ENCODE data around the gene PHAF1. TPM values are rescaled to one million over a fixed set of nuclear protein-coding genes. Genes with fewer than 3 reads are reported as not detected.
A peak's percentile ranks its signal among the peaks of the same experiment; 100 is the strongest.

PHAF1 gene
- polyA plus RNA-seq, 1 donor, result 14.3 TPM

GRCh38 chr16:67154578-67155294, 45.0 kb downstream of the PHAF1 start:
- no CpG with 5 or more reads among the region's 61 CpGs for WGBS (ENCODE audit: insufficient coverage, low lambda C conversion rate)
- Histone ChIP-seq H3K9me3 (ENCODE audit: control insufficient read depth, low read depth, low read length) (peaks cover 5% of the 10 kb centered on the region), H3K36me3 (ENCODE audit: control insufficient read depth, insufficient read depth, low read length) (no peaks in the 10 kb centered on the region), H3K27ac (ENCODE audit: low read length) (no peak overlapping the region), H3K4me3 (ENCODE audit: low read length) (no peak overlapping the region), H3K4me1 (ENCODE audit: control insufficient read depth, insufficient read depth, low read length) (peaks cover 23% of the 10 kb centered on the region), H3K27me3 (ENCODE audit: control insufficient read depth, insufficient read depth, low read length) (peaks cover 80% of the 10 kb centered on the region)
- no peak for DNase-seq

GRCh38 chr16:67155295-67156142, 45.8 kb downstream of the PHAF1 start:
- Histone ChIP-seq H3K4me3 (ENCODE audit: low read length) (no peak overlapping the region), H3K36me3 (ENCODE audit: control insufficient read depth, insufficient read depth, low read length) (no peaks in the 10 kb centered on the region), H3K4me1 (ENCODE audit: control insufficient read depth, insufficient read depth, low read length) (peaks cover 23% of the 10 kb centered on the region), H3K27ac (ENCODE audit: low read length) (no peak overlapping the region), H3K27me3 (ENCODE audit: control insufficient read depth, insufficient read depth, low read length) (peaks cover 79% of the 10 kb centered on the region), H3K9me3 (ENCODE audit: control insufficient read depth, low read depth, low read length) (peaks cover 4% of the 10 kb centered on the region)
- no CpG with 5 or more reads among the region's 74 CpGs for WGBS (ENCODE audit: insufficient coverage, low lambda C conversion rate)
- peak; percentile 71 to 73 for DNase-seq

- DNase-seq, result peak in 1 of 2 donors; percentile 40
- Histone ChIP-seq H3K36me3 (ENCODE audit: control insufficient read depth, insufficient read depth, low read length) (no peaks in the 10 kb centered on the region), H3K27ac (ENCODE audit: low read length) (no peak overlapping the region), H3K4me3 (ENCODE audit: low read length) (no peak overlapping the region), H3K27me3 (ENCODE audit: control insufficient read depth, insufficient read depth, low read length) (peaks cover 78% of the 10 kb centered on the region), H3K9me3 (ENCODE audit: control insufficient read depth, low read depth, low read length) (peaks cover 4% of the 10 kb centered on the region), H3K4me1 (ENCODE audit: control insufficient read depth, insufficient read depth, low read length) (peaks cover 23% of the 10 kb centered on the region)
- 0% methylated on average over 3 of the region's 15 CpGs for WGBS (ENCODE audit: insufficient coverage, low lambda C conversion rate)
Measured at GRCh38 chr16:67156143-67156844, 46.6 kb downstream of the PHAF1 start.

DNA sequence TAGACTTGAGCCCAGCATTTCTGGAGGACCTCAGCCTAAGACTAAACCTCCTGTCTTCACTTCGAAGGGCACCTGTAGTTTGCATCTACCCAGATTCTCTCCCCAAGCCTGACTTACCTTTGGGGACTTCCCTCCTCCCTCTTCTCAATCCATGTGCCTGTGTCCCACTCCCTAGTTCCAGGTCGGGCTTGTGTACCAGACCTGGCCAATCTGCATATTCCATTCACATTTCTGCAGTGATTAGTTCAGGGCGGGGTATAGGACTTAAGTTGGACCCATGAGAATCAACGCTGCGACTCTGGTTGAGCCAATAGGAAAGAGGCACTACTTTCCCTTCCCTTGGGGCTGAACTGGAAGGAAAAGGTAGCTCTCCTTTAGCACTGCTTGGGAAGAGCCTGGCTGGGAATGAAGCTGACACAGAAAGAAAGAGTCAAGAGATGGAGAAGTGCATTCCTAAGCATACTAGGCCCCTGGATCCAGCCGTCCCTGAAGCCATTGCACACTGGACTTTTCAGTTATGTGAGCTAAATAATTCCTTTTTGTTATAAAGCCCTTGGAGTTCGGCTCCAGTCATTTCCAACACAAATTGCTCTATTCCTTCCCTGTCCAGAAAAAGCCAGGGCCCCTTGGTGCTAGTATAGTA, 47.5 kb downstream of the PHAF1 start:
- Histone ChIP-seq H3K4me3 (ENCODE audit: low read length) (no peak overlapping the region), H3K9me3 (ENCODE audit: control insufficient read depth, low read depth, low read length) (peaks cover 7% of the 10 kb centered on the region), H3K36me3 (ENCODE audit: control insufficient read depth, insufficient read depth, low read length) (no peaks in the 10 kb centered on the region), H3K4me1 (ENCODE audit: control insufficient read depth, insufficient read depth, low read length) (peaks cover 29% of the 10 kb centered on the region), H3K27me3 (ENCODE audit: control insufficient read depth, insufficient read depth, low read length) (peaks cover 79% of the 10 kb centered on the region), H3K27ac (ENCODE audit: low read length) (no peak overlapping the region)
- DNase-seq, result no peak
- WGBS (ENCODE audit: insufficient coverage, low lambda C conversion rate), result no CpG with 5 or more reads among the region's 7 CpGs

DNA sequence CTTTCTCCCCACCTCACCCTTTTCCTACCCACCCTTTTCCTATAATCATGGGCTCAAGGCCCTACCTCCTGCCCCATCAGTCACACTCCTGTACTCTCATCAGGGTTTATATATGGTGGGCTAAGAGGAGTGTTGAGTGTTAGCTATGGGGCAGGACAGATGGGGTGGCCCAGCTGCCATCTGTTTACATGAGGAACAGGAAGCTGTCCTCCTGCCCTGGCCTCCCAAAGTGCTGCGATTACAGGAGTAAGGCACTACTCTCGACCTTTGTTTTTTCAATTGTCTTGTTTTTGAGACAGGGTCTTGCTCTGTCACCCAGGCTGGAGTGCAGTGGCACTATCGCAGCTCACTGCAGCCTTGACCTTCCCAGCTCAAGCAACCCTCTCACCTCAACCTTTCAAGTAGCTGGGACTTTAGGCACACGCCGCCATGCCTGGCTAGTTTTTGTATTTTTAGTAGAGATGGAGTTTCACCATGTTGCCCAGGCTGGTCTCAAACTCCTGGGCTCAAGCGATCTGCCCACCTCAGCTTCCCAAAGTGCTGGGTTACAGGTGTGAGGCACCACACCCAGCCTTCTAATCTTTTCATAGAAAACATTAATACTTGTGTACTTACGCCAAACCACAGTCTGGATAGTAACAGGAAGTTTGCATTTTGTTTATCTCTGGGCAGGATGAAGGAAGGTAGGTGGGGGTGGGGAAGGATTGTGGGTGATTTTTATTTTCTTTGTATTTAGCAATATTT, 48.3 kb downstream of the PHAF1 start:
- Histone ChIP-seq H3K4me1 (ENCODE audit: control insufficient read depth, insufficient read depth, low read length) (peaks cover 34% of the 10 kb centered on the region), H3K36me3 (ENCODE audit: control insufficient read depth, insufficient read depth, low read length) (no peaks in the 10 kb centered on the region), H3K27me3 (ENCODE audit: control insufficient read depth, insufficient read depth, low read length) (peaks cover 81% of the 10 kb centered on the region), H3K27ac (ENCODE audit: low read length) (no peak overlapping the region), H3K4me3 (ENCODE audit: low read length) (no peak overlapping the region), H3K9me3 (ENCODE audit: control insufficient read depth, low read depth, low read length) (peaks cover 12% of the 10 kb centered on the region)
- no CpG with 5 or more reads among the region's 7 CpGs for WGBS (ENCODE audit: insufficient coverage, low lambda C conversion rate)
- DNase-seq, result no peak

GRCh38 chr16:67158637-67159600, 49.2 kb downstream of the PHAF1 start:
- peaks cover 84% of the 10 kb centered on the region for H3K27me3 ChIP-seq (ENCODE audit: control insufficient read depth, insufficient read depth, low read length)
- peaks cover 17% of the 10 kb centered on the region for H3K9me3 ChIP-seq (ENCODE audit: control insufficient read depth, low read depth, low read length)
- H3K36me3 ChIP-seq (ENCODE audit: control insufficient read depth, insufficient read depth, low read length), result no peaks in the 10 kb centered on the region
- H3K4me1 ChIP-seq (ENCODE audit: control insufficient read depth, insufficient read depth, low read length), result peaks cover 39% of the 10 kb centered on the region
- H3K4me3 ChIP-seq (ENCODE audit: low read length), result peak overlapping the region; percentile 98
- H3K27ac ChIP-seq (ENCODE audit: low read length), result peak overlapping the region; percentile 16
- no CpG with 5 or more reads among the region's 34 CpGs for WGBS (ENCODE audit: insufficient coverage, low lambda C conversion rate)
- DNase-seq, result peak in 1 of 2 donors; percentile 65

GRCh38 chr16:67161595-67162058, 51.9 kb downstream of the PHAF1 start:
- no CpG with 5 or more reads among the region's 25 CpGs for WGBS (ENCODE audit: insufficient coverage, low lambda C conversion rate)
- DNase-seq, result no peak
- peaks cover 45% of the 10 kb centered on the region for H3K4me1 ChIP-seq (ENCODE audit: control insufficient read depth, insufficient read depth, low read length)
- H3K4me3 ChIP-seq (ENCODE audit: low read length), result no peak overlapping the region
- no peaks in the 10 kb centered on the region for H3K36me3 ChIP-seq (ENCODE audit: control insufficient read depth, insufficient read depth, low read length)
- H3K27me3 ChIP-seq (ENCODE audit: control insufficient read depth, insufficient read depth, low read length), result peaks cover 84% of the 10 kb centered on the region
- no peak overlapping the region for H3K27ac ChIP-seq (ENCODE audit: low read length)
- H3K9me3 ChIP-seq (ENCODE audit: control insufficient read depth, low read depth, low read length), result peaks cover 23% of the 10 kb centered on the region

DNA sequence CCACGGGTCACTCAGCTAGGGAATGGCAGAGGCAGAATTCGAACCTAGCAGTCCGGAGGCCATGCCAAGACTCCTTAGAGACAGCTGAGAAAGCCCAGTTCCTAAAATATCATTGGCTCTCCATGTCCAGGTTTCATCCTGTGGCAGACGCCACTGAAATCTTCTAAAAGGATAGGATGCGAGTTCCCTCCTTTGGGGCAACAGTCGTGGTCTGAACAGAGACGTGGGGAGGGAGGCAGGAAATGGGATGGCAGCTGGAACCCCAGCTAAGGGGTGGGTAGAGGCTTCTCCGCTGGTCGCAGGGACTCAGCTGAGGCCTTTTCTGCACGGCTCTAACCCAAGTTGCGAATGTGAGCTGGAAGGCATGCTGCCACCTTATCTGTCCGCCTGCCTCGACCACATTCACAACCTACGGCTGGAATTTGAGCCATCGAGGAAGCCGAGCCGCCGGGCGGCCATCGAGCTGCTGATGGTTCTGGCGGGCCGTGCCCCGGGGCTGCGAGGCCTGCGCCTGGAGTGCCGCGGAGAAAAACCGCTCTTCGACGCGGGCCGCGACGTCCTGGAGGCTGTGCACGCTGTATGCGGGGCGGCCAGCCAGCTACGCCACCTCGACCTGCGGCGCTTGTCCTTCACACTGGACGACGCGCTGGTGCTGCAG, 52.9 kb downstream of the PHAF1 start:
- Histone ChIP-seq H3K4me3 (ENCODE audit: low read length) (no peak overlapping the region), H3K4me1 (ENCODE audit: control insufficient read depth, insufficient read depth, low read length) (peaks cover 45% of the 10 kb centered on the region), H3K9me3 (ENCODE audit: control insufficient read depth, low read depth, low read length) (peaks cover 23% of the 10 kb centered on the region), H3K36me3 (ENCODE audit: control insufficient read depth, insufficient read depth, low read length) (no peaks in the 10 kb centered on the region), H3K27ac (ENCODE audit: low read length) (no peak overlapping the region), H3K27me3 (ENCODE audit: control insufficient read depth, insufficient read depth, low read length) (peaks cover 85% of the 10 kb centered on the region)
- WGBS (ENCODE audit: insufficient coverage, low lambda C conversion rate), result no CpG with 5 or more reads among the region's 44 CpGs
- no peak for DNase-seq
